Heart right ventricle (tissue), 16 donors: ENCODE results near the gene PDE7B. TPM values are rescaled to one million over a fixed set of nuclear protein-coding genes. Genes with fewer than 3 reads are reported as not detected.

Experiments used
- ATAC-seq, 8 donors: fragments of 200-7000 bp; cut with Tn5 transposase; one replicate each; pipeline ENCODE4 v1.9.1; 2020; ENCODE audit warnings: mild to moderate bottlenecking in 8 of 8, moderate library complexity in 8 of 8, moderate number of reproducible peaks in 1 of 8
- DNase-seq, 2 donors: peaks; one replicate each; pipeline ENCODE4 v3.0.0-alpha.2; 2020
- H3K27ac ChIP-seq, 10 donors: fragments of 200-600 bp; sonication (generic) in 2 of 10; one replicate each; pipeline versions ENCODE4 v1.5.0 to v1.8.0; 2020 to 2022; ENCODE audit warnings: mild to moderate bottlenecking in 3 of 10
- H3K27me3 ChIP-seq, 7 donors: fragments of 200-600 bp; one replicate each; pipeline ENCODE4 v1.8.0; 2021 to 2022; ENCODE audit warnings: mild to moderate bottlenecking in 2 of 7
- H3K36me3 ChIP-seq, 9 donors: fragments of 200-600 bp; sonication (generic) in 1 of 9; one replicate each; pipeline versions ENCODE4 v1.5.0 to v1.8.0; 2020 to 2022; ENCODE audit warnings: mild to moderate bottlenecking in 2 of 9
- H3K4me1 ChIP-seq, 9 donors: fragments of 200-600 bp; sonication (generic) in 1 of 9; one replicate each; pipeline versions ENCODE4 v1.5.0 to v1.8.0; 2020 to 2022; ENCODE audit warnings: mild to moderate bottlenecking in 4 of 9
- H3K4me3 ChIP-seq, 10 donors: fragments of 200-600 bp; sonication (generic) in 2 of 10; one replicate each; pipeline versions ENCODE4 v1.5.0 to v1.8.0; 2020 to 2022; ENCODE audit warnings: mild to moderate bottlenecking in 7 of 10, moderate library complexity in 2 of 10
- H3K9me3 ChIP-seq, 11 donors: fragments of 200-600 bp in 10 of 11; sonication (generic) in 2 of 11; one replicate each; pipeline versions ENCODE4 v1.5.0 to v1.8.0; 2013 to 2022; ENCODE audit warnings: mild to moderate bottlenecking in 2 of 11, control low read depth in 1 of 11, moderate library complexity in 1 of 11
- CTCF ChIP-seq, 9 donors: fragments of 200-600 bp; sonication (generic) in 2 of 9; IDR thresholded peaks; one replicate each; pipeline versions ENCODE4 v1.5.0 to v1.8.0; 2021 to 2022; ENCODE audit warnings: antibody characterized with exemption in 9 of 9, mild to moderate bottlenecking in 5 of 9, moderate library complexity in 1 of 9
- WGBS, 2 donors: extraction: QIAGEN DNeasy Blood & Tissue Kit; methylation state at CpG; one replicate each; pipeline ENCODE4 v1.1.7; 2013; ENCODE audit warnings: inconsistent platforms in 1 of 2; 5-methylcytosine and 5-hydroxymethylcytosine counted together
- intact Hi-C, 10 donors: fragments of 100-400 bp; cut with DNase I; formaldehyde crosslinking; loops; one replicate each; pipeline versions ENCODE4 v1.11.1 to v1.14.2; 2022
- polyA plus RNA-seq, 2 donors: library from polyadenylated mRNA; stranded (reverse); fragments of 200-250 nt; gene quantifications; one replicate each; pipeline ENCODE4 v1.2.3, GENCODE V29; 2013
- total RNA-seq, 10 donors: library from RNA; stranded (reverse); fragmentation: NEBNext Ultra II Directional in 3 of 10; extraction: Animal tissue kit (Norgen Biotek cat#: 25700) in 3 of 10; gene quantifications; one replicate each; pipeline versions ENCODE4 v1.2.1 to v1.2.4, GENCODE V29; 2021 to 2023
- donor health status: Arrhythmogenic right ventricular cardiomyopathy.
- donor health status: ischemic (EF 13 %, LVEDD 7.1; RV severe dilation, severe dysfunction).
- donor health status: healthy with polysubstance abuse.
- donor health status: DM: no; HTN: yes; CAD: no.
- donor health status: DM: no; HTN: no; CAD: no.
- donor health status: ischemic (EF 25% LVEDD 6.9; RV normal size, moderate dysfunction).
- donor health status: ischemic (EF 25% LVEDD 5.7; RV mildly dilated, moderate dysfunction).
- donor health status: healthy.
- donor health status: DM: yes; HTN: yes; CAD: no.
- donor health status: Ischemic cardiomyopathy.
- donor health status: ischemic (EF 35%, LVEDD 5.7; RV mildly dilated, moderate dysfunction).
- donor health status: nonischemic (EF 11% LVEDD 7.7; RV severe dilation, severe dysfunction).
- donor health status: DM: yes; HTN: yes; CAD: no.
- donor health status: PGD.
- donor health status: ischemic (EF 29% LVEDD 5.4; RV normal size, mild dysfunction).
- donor health status: nonischemic (EF 23%, LVEDD 6.1; RV moderate dilation, normal function).

PDE7B gene
- total and polyA plus RNA-seq, 12 donors, result 3.7 to 19.6 (median 10.8) TPM

GRCh38 chr6:135939208-135939591 is 87.7 kb downstream of the PDE7B start:
- TF ChIP-seq CTCF (IDR thresholded peaks at IDR 0.05), result no peak
- H3K27ac ChIP-seq, result peak overlapping the region; percentile 16 to 79 (median 70)
- ATAC-seq, result peak in 6 of 8 donors; percentile 28 to 76 (median 50)
- H3K27me3 ChIP-seq, result no peaks in the 10 kb centered on the region
- peak overlapping the region in 6 of 10 donors; percentile 5 to 27 (median 20) for H3K4me3 ChIP-seq
- H3K9me3 ChIP-seq, result peaks cover 0 to 8% (median 0%) of the 10 kb centered on the region in 11 donors
- 63 to 66% methylated on average over 7 of the region's 7 CpGs for WGBS, 2 donors
- intact Hi-C loops, result loop anchor here in 2 of 10 donors (10.0 kb wide), 1 partner anchor 404 kb away; no protein-coding TSS in a partner anchor
- no peaks in the 10 kb centered on the region for H3K36me3 ChIP-seq
- peaks cover 0 to 15% (median 3%) of the 10 kb centered on the region in 9 donors for H3K4me1 ChIP-seq
- peak in 1 of 2 donors; percentile 23 for DNase-seq

GRCh38 chr6:135940616-135941167 is 89.2 kb downstream of the PDE7B start:
- intact Hi-C loops, result loop anchor here in 1 of 10 donors (10.0 kb wide), 1 partner anchor 284 kb away; no protein-coding TSS in a partner anchor
- 76 to 95% methylated on average over 5 of the region's 5 CpGs for WGBS, 2 donors
- DNase-seq (no peak), ATAC-seq (no peak)
- H3K36me3 ChIP-seq, result no peaks in the 10 kb centered on the region
- TF ChIP-seq CTCF (IDR thresholded peaks at IDR 0.05), result no peak
- no peak overlapping the region for H3K4me3 ChIP-seq
- H3K27me3 ChIP-seq, result no peaks in the 10 kb centered on the region
- peaks cover 0 to 15% (median 3%) of the 10 kb centered on the region in 9 donors for H3K4me1 ChIP-seq
- H3K27ac ChIP-seq, result no peak overlapping the region
- peaks cover 0 to 8% (median 0%) of the 10 kb centered on the region in 11 donors for H3K9me3 ChIP-seq

GRCh38 chr6:135941275-135942025 is 89.9 kb downstream of the PDE7B start:
- Histone ChIP-seq H3K4me1 (peaks cover 0 to 15% (median 3%) of the 10 kb centered on the region in 9 donors), H3K27ac (no peak overlapping the region), H3K27me3 (no peaks in the 10 kb centered on the region), H3K36me3 (no peaks in the 10 kb centered on the region), H3K9me3 (peaks cover 0 to 8% (median 0%) of the 10 kb centered on the region in 11 donors), H3K4me3 (no peak overlapping the region)
- DNase-seq (no peak), ATAC-seq (no peak)
- intact Hi-C loops, result loop anchor here in 1 of 10 donors (10.0 kb wide), 1 partner anchor 283 kb away; no protein-coding TSS in a partner anchor
- 90 to 98% methylated on average over 1 of the region's 1 CpG for WGBS, 2 donors
- TF ChIP-seq CTCF (IDR thresholded peaks at IDR 0.05), result no peak

- no peak for ATAC-seq
- Histone ChIP-seq H3K27me3 (no peaks in the 10 kb centered on the region), H3K27ac (no peak overlapping the region), H3K4me3 (no peak overlapping the region), H3K9me3 (peaks cover 0 to 8% (median 0%) of the 10 kb centered on the region in 11 donors), H3K36me3 (peaks cover 0 to 17% (median 0%) of the 10 kb centered on the region in 9 donors), H3K4me1 (peaks cover 0 to 19% (median 0%) of the 10 kb centered on the region in 9 donors)
- WGBS, 2 donors, result 92 to 93% methylated on average over 6 of the region's 6 CpGs
- intact Hi-C loops, result loop anchor here in 1 of 10 donors (10.0 kb wide), 1 partner anchor 281 kb away; no protein-coding TSS in a partner anchor
- no peak for TF ChIP-seq CTCF (IDR thresholded peaks at IDR 0.05)
- DNase-seq, result no peak
Observed at GRCh38 chr6:135944120-135944519, 92.6 kb downstream of the PDE7B start.
